MV-4-11 (cell line): Measurements from ENCODE around the gene CCDC144A.
"Not testable (repeated sequence)": the region's sequence is repeated elsewhere in the genome, so short reads cannot be mapped to it uniquely, and the experiment has no call there.

ENCODE experiments used
- DNase-seq: peaks from one replicate; lab custom pipeline; 2025; lab: John Stamatoyannopoulos, UW

CCDC144A gene

GRCh38 chr17:16689731-16690281 is at the start of gene CCDC144A:
Gene CCDC144A, plus strand, starts transcription at chr17:16690241. Its CDS starts 160 bp downstream, at chr17:16690401.
- DNase-seq: not testable (repeated sequence)

GRCh38 chr17:16649585-16649984 is 40.5 kb upstream of the CCDC144A start:
- no peak for DNase-seq

- DNase-seq: no peak
These were observed 37.8 kb upstream of the CCDC144A start for GRCh38 chr17:16652252-16652651.

- DNase-seq: no peak
These were observed 37.1 kb upstream of the CCDC144A start for GRCh38 chr17:16652847-16653366.

- DNase-seq: peak; percentile 73
These were observed 36.5 kb upstream of the CCDC144A start, which contains the start of gene ZNF624 for GRCh38 chr17:16653367-16654041. Gene ZNF624, minus strand, starts transcription at chr17:16653850.

- DNase-seq: no peak
These were observed 28.8 kb upstream of the CCDC144A start for GRCh38 chr17:16661217-16661616.

- no peak for DNase-seq
These were observed 27.1 kb upstream of the CCDC144A start for GRCh38 chr17:16662936-16663335.

GRCh38 chr17:16666553-16666906 is 23.5 kb upstream of the CCDC144A start:
- DNase-seq: not testable (repeated sequence)

- DNase-seq: not testable (repeated sequence)
These were observed 23.0 kb upstream of the CCDC144A start for GRCh38 chr17:16666907-16667636.

- no peak for DNase-seq
These were observed 13.3 kb upstream of the CCDC144A start for GRCh38 chr17:16676676-16677268.

- not testable (repeated sequence) for DNase-seq
These were observed 6.5 kb upstream of the CCDC144A start for GRCh38 chr17:16683290-16684138.

GRCh38 chr17:16686019-16686418 is 4.0 kb upstream of the CCDC144A start:
- not testable (repeated sequence) for DNase-seq

GRCh38 chr17:16687151-16687550 is 2.9 kb upstream of the CCDC144A start:
- not testable (repeated sequence) for DNase-seq

GRCh38 chr17:16690447-16690846 is 406 bp downstream of the CCDC144A start:
- DNase-seq: not testable (repeated sequence)

GRCh38 chr17:16697603-16698002 is 7.6 kb downstream of the CCDC144A start:
- DNase-seq: not testable (repeated sequence)

GRCh38 chr17:16745492-16746203 is 55.6 kb downstream of the CCDC144A start:
- not testable (repeated sequence) for DNase-seq

GRCh38 chr17:16746571-16746970 is 56.5 kb downstream of the CCDC144A start:
- DNase-seq: not testable (repeated sequence)

- DNase-seq: not testable (repeated sequence)
These were observed 60.5 kb downstream of the CCDC144A start for GRCh38 chr17:16750515-16750914.

GRCh38 chr17:16751224-16751923 is 61.3 kb downstream of the CCDC144A start:
- DNase-seq: peak; percentile 3

GRCh38 chr17:16751924-16752287 is 61.9 kb downstream of the CCDC144A start:
- not testable (repeated sequence) for DNase-seq
